HEK293 (cell line): Measurements from ENCODE around the gene PLCL1.

ENCODE experiments used
- CTCF ChIA-PET: fragments of 350-600 bp; formaldehyde crosslinking; extraction: SDS; loops from one replicate; lab custom pipeline; 2021; ENCODE audit warnings: antibody characterized with exemption; lab: Yijun Ruan, JAX
- POLR2A ChIA-PET: fragments of 300-600 bp; formaldehyde crosslinking; extraction: SDS; loops from one replicate; lab custom pipeline; 2020; ENCODE audit warnings: antibody characterized with exemption, inconsistent platforms; lab: Yijun Ruan, JAX
- H3K27ac ChIP-seq: fragments of 200-500 bp; sonication (Bioruptor generic); 2 replicates; pipeline ENCODE4 v1.5.1; 2014; ENCODE audit warnings: low read depth, low read length, control low read depth, inconsistent platforms; ENCODE audit errors: extremely low read depth
- H3K36me3 ChIP-seq, 2 experiments: fragments of 200-500 bp in 1 of 2; sonication (Bioruptor generic) in 1 of 2; 1 replicate in 1 of 2; 2 replicates in 1 of 2; pipeline ENCODE4 v1.5.1; 2014 to 2017; ENCODE audit warnings: inconsistent platforms in 2 of 2, low read length in 2 of 2; ENCODE audit not compliant: control insufficient read depth in 2 of 2, insufficient read depth in 1 of 2
- H3K4me1 ChIP-seq: fragments of 200-500 bp; sonication (Bioruptor generic); 2 replicates; pipeline ENCODE4 v1.5.1; 2014; ENCODE audit warnings: mild to moderate bottlenecking, low read length, inconsistent platforms; ENCODE audit not compliant: control insufficient read depth, insufficient read depth
- H3K4me3 ChIP-seq: 2 replicates; pipeline ENCODE4 v1.5.1; 2011; ENCODE audit warnings: low read depth, mild to moderate bottlenecking, control low read depth, low read length, moderate library complexity
- H3K9me3 ChIP-seq: fragments of 200-500 bp; sonication (Bioruptor generic); 2 replicates; pipeline ENCODE4 v1.5.1; 2014; ENCODE audit warnings: low read depth, low read length, inconsistent platforms; ENCODE audit not compliant: control insufficient read depth, insufficient read depth
- GFI1B ChIP-seq: fragments of 450-650 bp; formaldehyde crosslinking; IDR thresholded peaks from 2 replicates; pipeline ENCODE4 v1.5.1; 2016; ENCODE audit warnings: missing biosample characterization, missing genetic modification characterization
- GLIS1 ChIP-seq: fragments of 450-650 bp; formaldehyde crosslinking; IDR thresholded peaks from 2 replicates; pipeline ENCODE4 v1.5.1; 2016; ENCODE audit warnings: missing biosample characterization, missing genetic modification characterization
- IKZF3 ChIP-seq: fragments of 450-650 bp; IDR thresholded peaks from 2 replicates; pipeline ENCODE4 v1.5.0; 2018; ENCODE audit warnings: missing biosample characterization, mild to moderate bottlenecking, missing genetic modification characterization, moderate library complexity
- KLF1 ChIP-seq: fragments of 450-650 bp; formaldehyde crosslinking; IDR thresholded peaks from 2 replicates; pipeline ENCODE4 v1.5.1; 2016; ENCODE audit warnings: missing biosample characterization, missing genetic modification characterization
- PRDM6 ChIP-seq: fragments of 450-650 bp; formaldehyde crosslinking; IDR thresholded peaks from 2 replicates; pipeline ENCODE4 v1.5.1; 2017; ENCODE audit warnings: missing biosample characterization, missing genetic modification characterization
- REPIN1 ChIP-seq: fragments of 450-650 bp; formaldehyde crosslinking; IDR thresholded peaks from 2 replicates; pipeline ENCODE4 v1.5.1; 2017; ENCODE audit warnings: missing biosample characterization, missing genetic modification characterization, low read depth
- REST ChIP-seq: fragments of 450-650 bp; formaldehyde crosslinking; IDR thresholded peaks from 2 replicates; pipeline ENCODE4 v1.5.1; 2016; ENCODE audit warnings: missing biosample characterization, missing genetic modification characterization
- TRIM28 ChIP-seq: IDR thresholded peaks from 2 replicates; pipeline ENCODE4 v1.6.1; 2011; ENCODE audit warnings: low read length, control low read depth, borderline replicate concordance
- WT1 ChIP-seq: fragments of 450-650 bp; formaldehyde crosslinking; IDR thresholded peaks from 2 replicates; pipeline ENCODE4 v1.5.1; 2016; ENCODE audit warnings: missing biosample characterization, missing genetic modification characterization
- ZBTB48 ChIP-seq: fragments of 450-650 bp; formaldehyde crosslinking; IDR thresholded peaks from 2 replicates; pipeline ENCODE4 v1.5.1; 2016; ENCODE audit warnings: missing biosample characterization, missing genetic modification characterization
- ZEB2 ChIP-seq: fragments of 450-650 bp; formaldehyde crosslinking; IDR thresholded peaks from 2 replicates; pipeline ENCODE4 v1.5.1; 2016; ENCODE audit warnings: missing biosample characterization, missing genetic modification characterization
- ZIC2 ChIP-seq: fragments of 450-650 bp; formaldehyde crosslinking; IDR thresholded peaks from 2 replicates; pipeline ENCODE4 v1.5.1; 2016; ENCODE audit warnings: missing biosample characterization, missing genetic modification characterization
- ZNF169 ChIP-seq: fragments of 450-650 bp; formaldehyde crosslinking; IDR thresholded peaks from 2 replicates; pipeline ENCODE4 v1.5.1; 2016; ENCODE audit warnings: missing biosample characterization, missing genetic modification characterization
- ZNF23 ChIP-seq: fragments of 450-650 bp; formaldehyde crosslinking; IDR thresholded peaks from 2 replicates; pipeline ENCODE4 v1.5.1; 2016; ENCODE audit warnings: missing biosample characterization, missing genetic modification characterization, borderline replicate concordance
- ZNF26 ChIP-seq: fragments of 450-650 bp; formaldehyde crosslinking; IDR thresholded peaks from 2 replicates; pipeline ENCODE4 v1.5.1; 2016; ENCODE audit warnings: missing biosample characterization, missing genetic modification characterization
- ZNF266 ChIP-seq: fragments of 450-650 bp; formaldehyde crosslinking; IDR thresholded peaks from 2 replicates; pipeline ENCODE4 v1.5.1; 2016; ENCODE audit warnings: missing biosample characterization, missing genetic modification characterization, low read depth
- ZNF354C ChIP-seq: fragments of 450-650 bp; formaldehyde crosslinking; IDR thresholded peaks from 2 replicates; pipeline ENCODE4 v1.5.1; 2016; ENCODE audit warnings: missing biosample characterization, missing genetic modification characterization, low read depth, borderline replicate concordance
- ZNF514 ChIP-seq: fragments of 450-650 bp; formaldehyde crosslinking; IDR thresholded peaks from 2 replicates; pipeline ENCODE4 v1.5.1; 2016; ENCODE audit warnings: missing biosample characterization, missing genetic modification characterization
- ZNF585B ChIP-seq: fragments of 450-650 bp; formaldehyde crosslinking; IDR thresholded peaks from 2 replicates; pipeline ENCODE4 v1.5.1; 2016; ENCODE audit warnings: missing biosample characterization, missing genetic modification characterization
- ZNF610 ChIP-seq: fragments of 450-650 bp; formaldehyde crosslinking; IDR thresholded peaks from 2 replicates; pipeline ENCODE4 v1.5.1; 2016; ENCODE audit warnings: missing biosample characterization, missing genetic modification characterization, borderline replicate concordance
- ZNF621 ChIP-seq: fragments of 450-650 bp; formaldehyde crosslinking; IDR thresholded peaks from 2 replicates; pipeline ENCODE4 v1.5.1; 2017; ENCODE audit warnings: missing biosample characterization, missing genetic modification characterization
- ZNF664 ChIP-seq: fragments of 450-650 bp; formaldehyde crosslinking; IDR thresholded peaks from 2 replicates; pipeline ENCODE4 v1.5.1; 2016; ENCODE audit warnings: missing biosample characterization, missing genetic modification characterization
- ZNF747 ChIP-seq: fragments of 450-650 bp; formaldehyde crosslinking; IDR thresholded peaks from 2 replicates; pipeline ENCODE4 v1.5.1; 2016; ENCODE audit warnings: missing biosample characterization, missing genetic modification characterization
- ZSCAN16 ChIP-seq: fragments of 450-650 bp; formaldehyde crosslinking; IDR thresholded peaks from 2 replicates; pipeline ENCODE4 v1.5.1; 2016; ENCODE audit warnings: missing biosample characterization, missing genetic modification characterization
- ZSCAN5A ChIP-seq: fragments of 450-650 bp; formaldehyde crosslinking; IDR thresholded peaks from 2 replicates; pipeline ENCODE4 v1.5.1; 2016; ENCODE audit warnings: missing biosample characterization, missing genetic modification characterization
- TF ChIP-seq, protein P1 (sequence below): fragments of 450-650 bp; formaldehyde crosslinking; IDR thresholded peaks from 2 replicates; pipeline ENCODE4 v1.5.1; 2016; ENCODE audit warnings: missing biosample characterization, missing genetic modification characterization

Gene PLCL1

GRCh38 chr2:197798187-197798586 lies 6.2 kb upstream of the PLCL1 start:
- H3K4me3 ChIP-seq, result no peak overlapping the region
- H3K4me1 ChIP-seq, result no peaks in the 10 kb centered on the region
- TF ChIP-seq ZNF664 (tag by site-specific recombination), result no peak
- TF ChIP-seq GLIS1 (tag by site-specific recombination), result no peak
- no peak for TF ChIP-seq ZEB2 (tag by site-specific recombination)
- no peak for TF ChIP-seq TRIM28
- TF ChIP-seq GFI1B (tag by site-specific recombination), result no peak
- TF ChIP-seq ZBTB48 (tag by site-specific recombination), result no peak
- no peak for TF ChIP-seq ZNF610
- TF ChIP-seq REPIN1, result no peak
- no peak for TF ChIP-seq ZNF266 (tag by site-specific recombination)
- TF ChIP-seq IKZF3 (tag by site-specific recombination), result no peak
- no peak for TF ChIP-seq ZNF26 (tag by site-specific recombination)
- TF ChIP-seq ZSCAN16 (tag by site-specific recombination), result no peak
- TF ChIP-seq WT1 (tag by site-specific recombination), result no peak
- no peak for TF ChIP-seq ZNF514 (tag by site-specific recombination)
- no peak for TF ChIP-seq ZNF747 (tag by site-specific recombination)
- TF ChIP-seq PRDM6 (tag by site-specific recombination), result no peak
- no peak for TF ChIP-seq REST
- no peak for TF ChIP-seq KLF1 (tag by site-specific recombination)
- TF ChIP-seq ZNF585B, result no peak
- no peak for TF ChIP-seq ZNF621
- TF ChIP-seq, all 188 proteins: peak for 0
- ChIA-PET POLR2A (no interaction called here), CTCF (no interaction called here)
- Histone ChIP-seq H3K27ac (no peak overlapping the region), H3K36me3 (no peaks in the 10 kb centered on the region), H3K9me3 (no peaks in the 10 kb centered on the region)

DNA sequence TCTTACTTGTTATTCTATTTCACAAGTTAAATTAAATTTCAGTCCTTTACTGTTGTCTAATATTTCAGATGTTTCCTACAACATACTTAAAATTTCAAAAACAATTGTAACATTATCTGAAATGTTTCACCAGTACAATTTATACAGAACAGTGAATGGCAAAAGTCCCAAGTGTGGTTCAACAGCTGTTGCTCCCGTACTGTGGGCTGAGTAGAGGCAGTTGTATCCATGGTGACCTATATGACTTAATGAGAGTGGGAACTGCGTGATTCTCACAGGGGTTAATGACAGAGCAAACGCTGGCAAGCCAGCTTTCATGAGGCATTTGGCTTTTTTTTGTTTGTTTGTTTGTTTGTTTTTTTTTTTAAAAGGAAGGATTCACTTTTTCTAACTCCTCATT lies 5.3 kb upstream of the PLCL1 start:
- POLR2A ChIA-PET, result no interaction called here
- CTCF ChIA-PET, result interaction anchor here (1.0 kb wide), 1 partner anchor 251 kb away, joined by 3 read pairs; no protein-coding TSS in a partner anchor
- no peaks in the 10 kb centered on the region for H3K4me1 ChIP-seq
- H3K27ac ChIP-seq, result no peak overlapping the region
- H3K9me3 ChIP-seq, result no peaks in the 10 kb centered on the region
- no peak overlapping the region for H3K4me3 ChIP-seq
- no peaks in the 10 kb centered on the region for H3K36me3 ChIP-seq
- TF ChIP-seq ZNF23 (tag by site-specific recombination) (no peak), ZNF169 (tag by site-specific recombination) (no peak), ZEB2 (tag by site-specific recombination) (no peak), ZIC2 (no peak), ZNF354C (tag by site-specific recombination) (no peak), TRIM28 (no peak), ZSCAN5A (tag by site-specific recombination) (no peak)
- TF ChIP-seq, protein P1, sequence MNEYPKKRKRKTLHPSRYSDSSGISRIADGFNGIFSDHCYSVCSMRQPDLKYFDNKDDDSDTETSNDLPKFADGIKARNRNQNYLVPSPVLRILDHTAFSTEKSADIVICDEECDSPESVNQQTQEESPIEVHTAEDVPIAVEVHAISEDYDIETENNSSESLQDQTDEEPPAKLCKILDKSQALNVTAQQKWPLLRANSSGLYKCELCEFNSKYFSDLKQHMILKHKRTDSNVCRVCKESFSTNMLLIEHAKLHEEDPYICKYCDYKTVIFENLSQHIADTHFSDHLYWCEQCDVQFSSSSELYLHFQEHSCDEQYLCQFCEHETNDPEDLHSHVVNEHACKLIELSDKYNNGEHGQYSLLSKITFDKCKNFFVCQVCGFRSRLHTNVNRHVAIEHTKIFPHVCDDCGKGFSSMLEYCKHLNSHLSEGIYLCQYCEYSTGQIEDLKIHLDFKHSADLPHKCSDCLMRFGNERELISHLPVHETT (tag by site-specific recombination), result no peak
